Sigmoid colon (tissue), 7 donors: ENCODE measurements around the gene KIAA0232. TPM values are rescaled to one million over a fixed set of nuclear protein-coding genes. Genes with fewer than 3 reads are reported as not detected.

Source experiments
- DNase-seq: peaks from one replicate; pipeline ENCODE4 v3.0.0-alpha.2; 2019
- H3K27ac ChIP-seq, 4 donors: fragments of 200-600 bp; sonication (generic); one replicate each; pipeline ENCODE4 v1.5.1; 2016 to 2019; ENCODE audit warnings: mild to moderate bottlenecking in 1 of 4
- H3K27me3 ChIP-seq, 3 donors: fragments of 200-600 bp; sonication (generic); one replicate each; pipeline ENCODE4 v1.5.1; 2019; ENCODE audit warnings: mild to moderate bottlenecking in 1 of 3
- H3K36me3 ChIP-seq, 4 donors: fragments of 200-600 bp; sonication (generic); one replicate each; pipeline ENCODE4 v1.5.1; 2016 to 2019
- H3K4me1 ChIP-seq, 4 donors: fragments of 200-600 bp; sonication (generic); one replicate each; pipeline ENCODE4 v1.5.1; 2017 to 2019
- H3K4me3 ChIP-seq, 4 donors: fragments of 200-600 bp; sonication (generic); one replicate each; pipeline ENCODE4 v1.5.1; 2017 to 2019; ENCODE audit warnings: mild to moderate bottlenecking in 2 of 4, moderate library complexity in 1 of 4
- H3K9me3 ChIP-seq, 4 donors: fragments of 200-600 bp in 3 of 4; sonication (generic) in 3 of 4; one replicate each; pipeline versions ENCODE4 v1.5.1 to v1.6.1; 2013 to 2019
- CTCF ChIP-seq, 4 experiments: fragments of 450-650 bp in 3 of 4; fragments of 200-600 bp in 1 of 4; IDR thresholded peaks; one replicate each; pipeline ENCODE4 v1.5.1; 2016 to 2019; ENCODE audit warnings: antibody characterized with exemption in 4 of 4, mild to moderate bottlenecking in 3 of 4, moderate library complexity in 2 of 4
- EP300 ChIP-seq, 4 donors: sonication (generic); formaldehyde crosslinking; IDR thresholded peaks; one replicate each; pipeline ENCODE4 v1.6.1; 2017; ENCODE audit warnings: antibody characterized with exemption in 4 of 4
- POLR2A ChIP-seq, 2 donors: fragments of 450-650 bp; IDR thresholded peaks; one replicate each; pipeline ENCODE4 v1.6.1; 2016; ENCODE audit warnings: antibody characterized with exemption in 2 of 2, mild to moderate bottlenecking in 2 of 2, moderate library complexity in 2 of 2
- POLR2AphosphoS5 ChIP-seq, 4 donors: sonication (generic); formaldehyde crosslinking; IDR thresholded peaks; one replicate each; pipeline ENCODE4 v1.6.1; 2017; ENCODE audit warnings: antibody characterized with exemption in 4 of 4
- WGBS, 2 donors: extraction: QIAGEN DNeasy Blood & Tissue Kit; methylation state at CpG; one replicate each; pipeline ENCODE4 v1.1.7; 2013; 5-methylcytosine and 5-hydroxymethylcytosine counted together
- intact Hi-C: fragments of 100-400 bp; cut with DNase I; formaldehyde crosslinking; loops from one replicate; pipeline ENCODE4 v1.15.1; 2023
- polyA plus RNA-seq, 3 donors: library from polyadenylated mRNA; stranded (reverse); fragments of 200-250 nt; gene quantifications; one replicate each; pipeline ENCODE4 v1.2.3, GENCODE V29; 2013
- total RNA-seq, 4 donors: library from RNA; depleted of rRNA; stranded (reverse); fragments of >200 nt; gene quantifications; one replicate each; pipeline ENCODE4 v1.1.0, GENCODE V29; 2016
- donor health status: healthy with polysubstance abuse.
- donor health status: Bipolar disorder and iron deficiency.
- donor health status: healthy.

The KIAA0232 gene
- total and polyA plus RNA-seq, 7 donors = 7.8 to 67.9 (median 23.8) TPM

GRCh38 chr4:6915041-6916005 lies 132.8 kb downstream of the KIAA0232 start:
- TF ChIP-seq EP300 (IDR thresholded peaks at IDR 0.05) = no peak
- TF ChIP-seq CTCF (IDR thresholded peaks at IDR 0.05) = no peak
- TF ChIP-seq POLR2AphosphoS5 (IDR thresholded peaks at IDR 0.05) = no peak
- no peak for TF ChIP-seq POLR2A (IDR thresholded peaks at IDR 0.05)
- Histone ChIP-seq H3K27ac (peak overlapping the region in 2 of 4 donors; percentile 70 to 73), H3K4me1 (peaks cover 0 to 41% (median 40%) of the 10 kb centered on the region in 4 donors)

GRCh38 chr4:6916069-6916586 lies 133.6 kb downstream of the KIAA0232 start:
- peak; percentile 50 for DNase-seq
- Histone ChIP-seq H3K27me3 (no peaks in the 10 kb centered on the region), H3K4me3 (no peak overlapping the region), H3K4me1 (peaks cover 0 to 36% (median 32%) of the 10 kb centered on the region in 4 donors), H3K27ac (peak overlapping the region in 3 of 4 donors; percentile 61 to 73 (median 70)), H3K36me3 (no peaks in the 10 kb centered on the region), H3K9me3 (no peaks in the 10 kb centered on the region)
- intact Hi-C loops = no loop called here
- WGBS, 2 donors = 50 to 77% methylated on average over 12 of the region's 12 CpGs
- TF ChIP-seq EP300 (IDR thresholded peaks at IDR 0.05) (no peak), POLR2A (IDR thresholded peaks at IDR 0.05) (no peak), CTCF (IDR thresholded peaks at IDR 0.05) (no peak), POLR2AphosphoS5 (IDR thresholded peaks at IDR 0.05) (no peak)

More at GRCh38 chr4:6915041-6916005, 132.8 kb downstream of the KIAA0232 start:
- Histone ChIP-seq H3K9me3 (no peaks in the 10 kb centered on the region), H3K27me3 (no peaks in the 10 kb centered on the region), H3K4me3 (no peak overlapping the region), H3K36me3 (no peaks in the 10 kb centered on the region)
- DNase-seq = peak; percentile 59
- 76 to 90% methylated on average over 18 of the region's 18 CpGs for WGBS, 2 donors
- intact Hi-C loops = no loop called here

- WGBS, 2 donors = 17 to 38% methylated on average over 15 of the region's 15 CpGs
- intact Hi-C loops = no loop called here
- no peaks in the 10 kb centered on the region for H3K27me3 ChIP-seq
- TF ChIP-seq CTCF (IDR thresholded peaks at IDR 0.05) (no peak), POLR2AphosphoS5 (IDR thresholded peaks at IDR 0.05) (peak in 2 of 4 donors; percentile 28 to 72), EP300 (IDR thresholded peaks at IDR 0.05) (no peak), POLR2A (IDR thresholded peaks at IDR 0.05) (peak in 1 of 2 donors; percentile 8)
- peak overlapping the region; percentile 40 to 73 (median 66) for H3K27ac ChIP-seq
- peak; percentile 77 for DNase-seq
- H3K4me3 ChIP-seq = peak overlapping the region in 1 of 4 donors; percentile 12
- H3K4me1 ChIP-seq = peaks cover 0 to 32% (median 29%) of the 10 kb centered on the region in 4 donors
- H3K9me3 ChIP-seq = no peaks in the 10 kb centered on the region
- no peaks in the 10 kb centered on the region for H3K36me3 ChIP-seq
These were observed 134.3 kb downstream of the KIAA0232 start for GRCh38 chr4:6916587-6917460.

- peak overlapping the region in 1 of 4 donors; percentile 12 for H3K4me3 ChIP-seq
- H3K9me3 ChIP-seq = no peaks in the 10 kb centered on the region
- H3K27me3 ChIP-seq = no peaks in the 10 kb centered on the region
- H3K27ac ChIP-seq = peak overlapping the region; percentile 40 to 73 (median 66)
- intact Hi-C loops = no loop called here
- H3K4me1 ChIP-seq = peaks cover 0 to 32% (median 29%) of the 10 kb centered on the region in 4 donors
- H3K36me3 ChIP-seq = no peaks in the 10 kb centered on the region
- TF ChIP-seq POLR2A (IDR thresholded peaks at IDR 0.05) = no peak
- TF ChIP-seq EP300 (IDR thresholded peaks at IDR 0.05) = peak in 2 of 4 donors; percentile 71 to 92
- TF ChIP-seq CTCF (IDR thresholded peaks at IDR 0.05) = peak; percentile 24 to 66 (median 44)
- TF ChIP-seq POLR2AphosphoS5 (IDR thresholded peaks at IDR 0.05) = peak; percentile 24 to 64 (median 28)
- peak; percentile 87 for DNase-seq
- 9 to 28% methylated on average over 18 of the region's 18 CpGs for WGBS, 2 donors
These were observed 135.1 kb downstream of the KIAA0232 start for GRCh38 chr4:6917461-6918271.
